Spleen (tissue), 11 donors: Measurements from ENCODE around the gene TTC39A. TPM values are rescaled to one million over a fixed set of nuclear protein-coding genes. Genes with fewer than 3 reads are reported as not detected.

ENCODE experiments used
- DNase-seq: peaks from one replicate; pipeline ENCODE4 v3.0.0-alpha.2; 2020
- H3K27ac ChIP-seq, 8 donors: fragments of 200-600 bp; sonication (generic) in 7 of 8; 1 replicate in 4 of 8; 2 replicates in 4 of 8; pipeline versions ENCODE4 v1.5.0 to v1.8.0; 2016 to 2021; ENCODE audit warnings: inconsistent platforms in 4 of 8, mild to moderate bottlenecking in 4 of 8, moderate library complexity in 1 of 8
- H3K27me3 ChIP-seq, 7 donors: fragments of 200-600 bp; sonication (generic) in 6 of 7; replicated peaks in 1 of 7; 1 replicate in 4 of 7; 2 replicates in 3 of 7; pipeline versions ENCODE4 v1.5.0 to v1.8.0; 2016 to 2021; ENCODE audit warnings: inconsistent platforms in 3 of 7, mild to moderate bottlenecking in 1 of 7
- H3K36me3 ChIP-seq, 6 donors: fragments of 200-600 bp; sonication (generic) in 5 of 6; 1 replicate in 4 of 6; 2 replicates in 2 of 6; pipeline versions ENCODE4 v1.5.0 to v1.8.0; 2016 to 2021; ENCODE audit warnings: inconsistent platforms in 2 of 6
- H3K4me1 ChIP-seq, 6 donors: fragments of 200-600 bp; sonication (generic) in 5 of 6; 1 replicate in 3 of 6; 2 replicates in 3 of 6; pipeline versions ENCODE4 v1.5.0 to v1.8.0; 2016 to 2021; ENCODE audit warnings: inconsistent platforms in 3 of 6
- H3K4me3 ChIP-seq, 8 donors: fragments of 200-600 bp; sonication (generic) in 7 of 8; 1 replicate in 4 of 8; 2 replicates in 4 of 8; pipeline versions ENCODE4 v1.5.0 to v1.8.0; 2016 to 2021; ENCODE audit warnings: inconsistent platforms in 4 of 8, mild to moderate bottlenecking in 4 of 8, moderate library complexity in 2 of 8
- H3K9me3 ChIP-seq, 8 donors: fragments of 200-600 bp; sonication (generic) in 7 of 8; 1 replicate in 4 of 8; 2 replicates in 4 of 8; pipeline versions ENCODE4 v1.5.0 to v1.8.0; 2016 to 2021; ENCODE audit warnings: inconsistent platforms in 4 of 8
- POLR2A ChIP-seq, 3 donors: fragments of 450-650 bp; IDR thresholded peaks; one replicate each; pipeline ENCODE4 v1.5.1; 2017; ENCODE audit warnings: antibody characterized with exemption in 3 of 3, mild to moderate bottlenecking in 1 of 3
- POLR2AphosphoS5 ChIP-seq, 3 donors: sonication (generic); formaldehyde crosslinking; IDR thresholded peaks; one replicate each; pipeline ENCODE4 v1.5.1; 2017; ENCODE audit warnings: antibody characterized with exemption in 3 of 3
- WGBS, 5 donors: extraction: QIAGEN DNeasy Blood & Tissue Kit in 3 of 5; methylation state at CpG; one replicate each; pipeline versions ENCODE4 v1.1.5 to v1.1.7; 2013 to 2018; 5-methylcytosine and 5-hydroxymethylcytosine counted together
- intact Hi-C: fragments of 100-400 bp; cut with DNase I; formaldehyde crosslinking; loops from one replicate; pipeline ENCODE4 v1.15.0; 2023; ENCODE audit warnings: low total_unique reads
- polyA plus RNA-seq, 3 donors: library from polyadenylated mRNA; stranded (reverse); fragments of 200-250 nt; gene quantifications; one replicate each; pipeline ENCODE4 v1.2.1, GENCODE V29; 2013
- total RNA-seq, 7 donors: library from RNA; depleted of rRNA in 3 of 7; stranded (reverse); fragments of >200 nt in 3 of 7; fragmentation: NEBNext Ultra II Directional in 4 of 7; extraction: Animal tissue kit (Norgen Biotek cat#: 25700) in 4 of 7; gene quantifications; one replicate each; pipeline versions ENCODE4 v1.1.0 to v1.2.1, GENCODE V29; 2016 to 2021
- TF ChIP-seq, protein P1 (sequence below), 11 experiments: fragments of 200-600 bp in 7 of 11; fragments of 450-650 bp in 4 of 11; sonication (generic) in 4 of 11; IDR thresholded peaks in 8 of 11; conservative IDR thresholded peaks in 3 of 11; 1 replicate in 7 of 11; 2 replicates in 4 of 11; pipeline versions ENCODE4 v1.4.0 to v1.8.0; 2016 to 2021; ENCODE audit warnings: antibody characterized with exemption in 11 of 11, inconsistent platforms in 4 of 11, mild to moderate bottlenecking in 1 of 11
- donor health status: healthy with polysubstance abuse.
- donor health status: DM: no; HTN: no; CAD: no; lungs with moderate emphysema.
- donor health status: DM: no; HTN: no; CAD: no.
- donor health status: Bipolar disorder and iron deficiency.
- donor health status: healthy.
- donor health status: DM: no; HTN: no; CAD: no.
- donor health status: DM: yes; HTN: yes; CAD: no.

The TTC39A gene
- total and polyA plus RNA-seq, 10 donors = 0.24 to 2.4 (median 0.70) TPM; not detected in 1

DNA sequence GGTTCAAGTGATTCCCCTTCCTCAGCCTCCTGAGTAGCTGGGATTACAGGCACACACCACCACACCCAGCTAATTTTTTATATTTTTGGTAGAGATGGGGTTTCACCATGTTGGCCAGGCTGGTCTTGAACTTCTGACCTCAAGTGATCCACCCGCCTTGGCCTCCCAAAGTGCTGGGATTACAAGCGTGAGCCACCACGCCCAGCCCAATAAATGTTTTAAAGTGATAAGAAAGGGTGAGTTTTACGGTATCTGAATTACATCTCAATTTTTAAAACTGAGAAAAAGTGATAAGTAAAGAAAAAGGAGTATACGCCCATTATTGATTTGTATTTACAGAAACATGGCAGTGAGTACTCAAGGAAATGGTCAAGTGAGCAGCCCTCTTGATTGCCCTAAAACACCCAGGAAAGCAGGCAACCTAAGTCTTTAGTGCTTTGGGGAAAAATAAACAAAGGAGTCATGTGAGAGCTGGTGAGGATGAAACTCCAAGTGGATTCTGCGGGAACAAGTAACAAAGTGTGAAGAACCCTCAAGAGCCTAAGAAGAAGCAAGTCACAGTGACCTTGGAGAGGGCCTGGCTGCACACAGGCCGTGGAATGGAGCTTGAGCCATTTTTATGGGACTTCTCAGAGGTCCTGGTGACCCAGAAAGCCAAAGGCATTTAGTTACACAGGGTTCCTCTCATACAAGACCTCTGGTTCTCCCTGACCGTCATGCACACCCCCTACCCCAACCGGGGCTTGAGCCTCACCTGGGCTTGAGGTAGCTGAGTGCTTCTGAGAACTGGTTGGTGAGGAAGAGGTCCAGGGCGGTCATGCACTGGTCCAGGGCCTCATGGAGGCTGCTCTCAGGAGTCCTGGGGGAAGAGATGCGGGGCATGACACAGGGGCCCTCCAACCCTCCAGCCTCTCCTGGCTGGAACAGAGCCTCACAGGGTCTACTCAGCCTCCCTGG is 9.1 kb downstream of the TTC39A start:
- Histone ChIP-seq H3K27me3 (no peaks in the 10 kb centered on the region), H3K4me1 (no peaks in the 10 kb centered on the region), H3K27ac (no peak overlapping the region), H3K36me3 (no peaks in the 10 kb centered on the region), H3K4me3 (no peak overlapping the region), H3K9me3 (no peaks in the 10 kb centered on the region)
- TF ChIP-seq, protein P1, sequence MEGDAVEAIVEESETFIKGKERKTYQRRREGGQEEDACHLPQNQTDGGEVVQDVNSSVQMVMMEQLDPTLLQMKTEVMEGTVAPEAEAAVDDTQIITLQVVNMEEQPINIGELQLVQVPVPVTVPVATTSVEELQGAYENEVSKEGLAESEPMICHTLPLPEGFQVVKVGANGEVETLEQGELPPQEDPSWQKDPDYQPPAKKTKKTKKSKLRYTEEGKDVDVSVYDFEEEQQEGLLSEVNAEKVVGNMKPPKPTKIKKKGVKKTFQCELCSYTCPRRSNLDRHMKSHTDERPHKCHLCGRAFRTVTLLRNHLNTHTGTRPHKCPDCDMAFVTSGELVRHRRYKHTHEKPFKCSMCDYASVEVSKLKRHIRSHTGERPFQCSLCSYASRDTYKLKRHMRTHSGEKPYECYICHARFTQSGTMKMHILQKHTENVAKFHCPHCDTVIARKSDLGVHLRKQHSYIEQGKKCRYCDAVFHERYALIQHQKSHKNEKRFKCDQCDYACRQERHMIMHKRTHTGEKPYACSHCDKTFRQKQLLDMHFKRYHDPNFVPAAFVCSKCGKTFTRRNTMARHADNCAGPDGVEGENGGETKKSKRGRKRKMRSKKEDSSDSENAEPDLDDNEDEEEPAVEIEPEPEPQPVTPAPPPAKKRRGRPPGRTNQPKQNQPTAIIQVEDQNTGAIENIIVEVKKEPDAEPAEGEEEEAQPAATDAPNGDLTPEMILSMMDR (IDR thresholded peaks at IDR 0.05 in 8 of 11, conservative IDR thresholded peaks at IDR 0.05 in 3 of 11) = no peak
- TF ChIP-seq POLR2A (IDR thresholded peaks at IDR 0.05) (no peak), POLR2AphosphoS5 (IDR thresholded peaks at IDR 0.05) (no peak)
- WGBS, 5 donors = 87 to 96% (median 92%) methylated on average over 10 to 11 of the region's 11 CpGs
- peak; percentile 43 for DNase-seq
- intact Hi-C loops = no loop called here

DNA sequence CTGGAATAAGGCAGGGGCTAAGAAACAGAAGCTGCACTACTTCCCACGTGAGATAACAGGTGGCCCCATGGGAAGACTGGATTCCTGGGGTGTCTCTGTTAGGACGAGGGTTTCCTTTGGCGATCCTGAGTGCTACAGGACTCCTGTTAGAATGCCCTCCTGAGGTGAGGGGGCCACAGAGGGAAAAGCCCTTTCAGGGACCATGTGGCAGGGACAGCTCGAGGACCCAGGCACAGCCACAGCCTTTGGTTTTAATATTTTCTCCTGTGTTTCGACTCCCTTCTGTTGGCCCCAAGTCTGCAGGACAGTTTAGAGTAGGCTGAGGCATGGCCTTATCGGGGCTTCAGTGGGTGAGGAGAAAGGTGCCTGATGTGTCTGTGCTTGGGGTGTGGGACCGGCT is 12.6 kb downstream of the TTC39A start:
- Histone ChIP-seq H3K4me3 (no peak overlapping the region), H3K27me3 (no peaks in the 10 kb centered on the region), H3K27ac (no peak overlapping the region), H3K9me3 (no peaks in the 10 kb centered on the region), H3K4me1 (peaks cover 0 to 12% (median 0%) of the 10 kb centered on the region in 6 donors), H3K36me3 (no peaks in the 10 kb centered on the region)
- WGBS, 5 donors = 86 to 95% (median 91%) methylated on average over 7 of the region's 7 CpGs
- intact Hi-C loops = no loop called here
- DNase-seq = no peak
- TF ChIP-seq POLR2A (IDR thresholded peaks at IDR 0.05) (no peak), POLR2AphosphoS5 (IDR thresholded peaks at IDR 0.05) (no peak)
- TF ChIP-seq, protein P1 (IDR thresholded peaks at IDR 0.05 in 8 of 11, conservative IDR thresholded peaks at IDR 0.05 in 3 of 11) = no peak

DNA sequence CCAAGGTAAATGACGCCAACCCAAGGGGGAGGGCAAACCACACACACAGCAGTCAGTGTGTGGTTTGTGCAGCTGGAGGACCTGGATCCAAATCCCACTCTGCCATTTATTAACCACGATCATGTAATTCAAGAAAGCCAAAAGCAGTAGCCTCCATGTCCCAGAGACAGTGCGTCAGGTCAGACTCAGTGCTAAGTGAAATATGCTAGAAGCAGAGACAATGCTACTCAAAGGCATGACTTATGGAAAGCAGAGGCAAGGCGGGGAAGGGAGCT is 13.6 kb downstream of the TTC39A start:
- no peak overlapping the region for H3K27ac ChIP-seq
- DNase-seq = no peak

More for the DNA sequence above, 13.6 kb downstream of the TTC39A start:
- no peak overlapping the region for H3K4me3 ChIP-seq
- no peaks in the 10 kb centered on the region for H3K27me3 ChIP-seq
- no peaks in the 10 kb centered on the region for H3K9me3 ChIP-seq
- no peaks in the 10 kb centered on the region for H3K36me3 ChIP-seq
- 70 to 82% (median 72%) methylated on average over 4 of the region's 4 CpGs for WGBS, 5 donors
- intact Hi-C loops = no loop called here
- peaks cover 0 to 12% (median 0%) of the 10 kb centered on the region in 6 donors for H3K4me1 ChIP-seq
- TF ChIP-seq POLR2AphosphoS5 (IDR thresholded peaks at IDR 0.05) (no peak), POLR2A (IDR thresholded peaks at IDR 0.05) (no peak)
- TF ChIP-seq, protein P1 (IDR thresholded peaks at IDR 0.05 in 8 of 11, conservative IDR thresholded peaks at IDR 0.05 in 3 of 11) = no peak
